Measurements from ENCODE around the gene MRPS6.
A peak's percentile ranks its signal among the peaks of the same experiment; 100 is the strongest.

Gene MRPS6

GRCh38 chr21:34075760-34076660 lies 2.6 kb downstream of the MRPS6 start:
- Histone ChIP-seq H3K27me3 (ENCODE audit: insufficient read depth, poor library complexity, severe bottlenecking) (no peaks in the 10 kb centered on the region), H3K4me3 (replicated peaks; ENCODE audit: insufficient read depth, low read length) (no peak overlapping the region), H3K27ac (replicated peaks) (peak overlapping the region; percentile 35)
- peak in 1 of 2 experiments; percentile 59 for DNase-seq (ENCODE audit: low read depth in 1 of 2, low spot score in 1 of 2)
- TF ChIP-seq GABPA (IDR thresholded peaks at IDR 0.05; ENCODE audit: low read depth): no peak
- TF ChIP-seq POLR2AphosphoS5 (IDR thresholded peaks at IDR 0.05; ENCODE audit: low read depth): no peak
- TF ChIP-seq CTCF (IDR thresholded peaks at IDR 0.05; ENCODE audit: insufficient read depth, low read length): no peak
- no peak for TF ChIP-seq SPI1 (IDR thresholded peaks at IDR 0.05; ENCODE audit: borderline replicate concordance, low read depth)
- TF ChIP-seq REST (IDR thresholded peaks at IDR 0.05; ENCODE audit: insufficient replicate concordance, low read depth): no peak

DNA sequence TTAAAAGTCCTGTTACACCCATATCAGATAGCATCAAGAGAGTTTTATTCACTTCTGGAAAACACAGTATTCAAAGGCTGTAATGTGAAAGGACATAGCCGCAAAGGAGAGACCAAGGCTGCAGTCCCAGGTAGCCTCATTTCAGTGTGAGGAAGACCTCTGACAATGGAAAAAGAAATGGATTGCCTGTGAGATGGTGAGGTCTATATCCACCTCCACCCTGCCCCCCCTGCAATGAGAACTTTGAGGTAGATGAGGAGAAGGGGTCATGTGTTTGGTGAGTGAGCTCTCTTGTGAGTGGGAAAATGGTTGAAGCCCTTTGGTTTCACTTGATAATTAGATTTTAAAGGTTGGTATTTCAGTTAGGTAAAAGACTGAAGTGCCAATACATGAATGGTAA lies 3.5 kb downstream of the MRPS6 start:
- Histone ChIP-seq H3K4me3 (replicated peaks; ENCODE audit: insufficient read depth, low read length) (no peak overlapping the region), H3K27me3 (ENCODE audit: insufficient read depth, poor library complexity, severe bottlenecking) (no peaks in the 10 kb centered on the region), H3K27ac (replicated peaks) (no peak overlapping the region)
- TF ChIP-seq SPI1 (IDR thresholded peaks at IDR 0.05; ENCODE audit: borderline replicate concordance, low read depth): no peak
- no peak for TF ChIP-seq CTCF (IDR thresholded peaks at IDR 0.05; ENCODE audit: insufficient read depth, low read length)
- TF ChIP-seq GABPA (IDR thresholded peaks at IDR 0.05; ENCODE audit: low read depth): no peak
- TF ChIP-seq POLR2AphosphoS5 (IDR thresholded peaks at IDR 0.05; ENCODE audit: low read depth): no peak
- TF ChIP-seq REST (IDR thresholded peaks at IDR 0.05; ENCODE audit: insufficient replicate concordance, low read depth): no peak
- DNase-seq (ENCODE audit: low read depth in 1 of 2, low spot score in 1 of 2): no peak

DNA sequence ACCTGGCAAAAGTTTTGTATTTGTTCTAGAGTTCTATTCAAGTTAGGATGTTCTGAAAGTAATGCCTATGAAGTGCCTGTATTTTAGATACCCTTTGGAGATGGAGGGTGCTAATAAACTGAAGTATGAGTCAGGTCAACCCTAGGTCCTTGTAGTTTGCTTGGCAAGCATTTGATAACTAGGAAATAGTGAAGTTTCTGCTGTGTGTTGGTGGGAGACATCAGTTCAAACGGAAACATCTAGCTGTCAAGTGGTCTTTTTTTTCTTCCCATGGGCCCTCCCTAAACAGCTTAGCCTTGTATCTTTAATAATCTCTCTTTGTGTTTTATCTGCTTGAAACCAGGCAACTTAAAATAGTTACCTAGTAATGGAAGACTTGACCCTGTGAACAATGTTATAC lies 4.5 kb downstream of the MRPS6 start:
- Histone ChIP-seq H3K27ac (replicated peaks) (no peak overlapping the region), H3K27me3 (ENCODE audit: insufficient read depth, poor library complexity, severe bottlenecking) (no peaks in the 10 kb centered on the region), H3K4me3 (replicated peaks; ENCODE audit: insufficient read depth, low read length) (no peak overlapping the region)
- TF ChIP-seq SPI1 (IDR thresholded peaks at IDR 0.05; ENCODE audit: borderline replicate concordance, low read depth) (no peak), CTCF (IDR thresholded peaks at IDR 0.05; ENCODE audit: insufficient read depth, low read length) (no peak), REST (IDR thresholded peaks at IDR 0.05; ENCODE audit: insufficient replicate concordance, low read depth) (no peak), GABPA (IDR thresholded peaks at IDR 0.05; ENCODE audit: low read depth) (no peak), POLR2AphosphoS5 (IDR thresholded peaks at IDR 0.05; ENCODE audit: low read depth) (no peak)
- DNase-seq (ENCODE audit: low read depth in 1 of 2, low spot score in 1 of 2): no peak
